GM10248 (cell line): ENCODE measurements around the gene NUDT3.

Experiments used
- CTCF ChIA-PET: fragments of 300-600 bp; sonication (Branson Sonifier 250); formaldehyde crosslinking; extraction: SDS; loops from one replicate; lab custom pipeline; 2021; ENCODE audit warnings: antibody characterized with exemption; lab: Yijun Ruan, JAX
- POLR2A ChIA-PET: fragments of 350-650 bp; sonication (Branson Sonifier 250); formaldehyde crosslinking; extraction: SDS; loops from one replicate; lab custom pipeline; 2020; ENCODE audit warnings: antibody characterized with exemption; lab: Yijun Ruan, JAX
- DNase-seq: peaks from one replicate; pipeline ENCODE4 v3.0.0; 2012; ENCODE audit errors: extremely low spot score
- TF ChIP-seq, protein P1 (sequence below): IDR thresholded peaks from 2 replicates; pipeline ENCODE4 v1.5.1; 2012; ENCODE audit warnings: mild to moderate bottlenecking, low read depth; ENCODE audit errors: extremely low read depth, missing control alignments, control extremely low read depth

Gene NUDT3

DNA sequence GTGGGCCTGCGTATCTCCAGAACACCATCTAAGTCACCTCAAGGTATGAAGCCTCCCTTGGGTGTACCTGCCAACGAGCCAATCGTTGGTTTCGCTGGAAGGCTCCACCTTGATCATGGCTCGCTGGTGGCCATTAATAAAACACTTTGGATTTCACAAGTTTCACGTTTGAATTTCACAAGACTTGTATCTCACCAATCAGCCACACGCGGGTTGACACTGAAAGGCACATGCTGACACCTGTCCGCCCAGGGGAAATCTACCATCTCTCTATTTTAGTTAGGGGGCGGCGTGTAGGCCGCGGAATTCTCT is 156.4 kb downstream of the NUDT3 start:
- ChIA-PET CTCF (interaction anchor here (1.3 to 1.7 kb wide), 3 partner anchors 10 to 132 kb away, joined by 4 to 5 read pairs (median 4); no protein-coding TSS in a partner anchor), POLR2A (interaction anchor here (1.0 to 1.8 kb wide), 7 partner anchors 9 to 421 kb away, joined by 3 to 28 read pairs (median 5); partner anchors contain the start of gene SMIM29)
- TF ChIP-seq, protein P1, sequence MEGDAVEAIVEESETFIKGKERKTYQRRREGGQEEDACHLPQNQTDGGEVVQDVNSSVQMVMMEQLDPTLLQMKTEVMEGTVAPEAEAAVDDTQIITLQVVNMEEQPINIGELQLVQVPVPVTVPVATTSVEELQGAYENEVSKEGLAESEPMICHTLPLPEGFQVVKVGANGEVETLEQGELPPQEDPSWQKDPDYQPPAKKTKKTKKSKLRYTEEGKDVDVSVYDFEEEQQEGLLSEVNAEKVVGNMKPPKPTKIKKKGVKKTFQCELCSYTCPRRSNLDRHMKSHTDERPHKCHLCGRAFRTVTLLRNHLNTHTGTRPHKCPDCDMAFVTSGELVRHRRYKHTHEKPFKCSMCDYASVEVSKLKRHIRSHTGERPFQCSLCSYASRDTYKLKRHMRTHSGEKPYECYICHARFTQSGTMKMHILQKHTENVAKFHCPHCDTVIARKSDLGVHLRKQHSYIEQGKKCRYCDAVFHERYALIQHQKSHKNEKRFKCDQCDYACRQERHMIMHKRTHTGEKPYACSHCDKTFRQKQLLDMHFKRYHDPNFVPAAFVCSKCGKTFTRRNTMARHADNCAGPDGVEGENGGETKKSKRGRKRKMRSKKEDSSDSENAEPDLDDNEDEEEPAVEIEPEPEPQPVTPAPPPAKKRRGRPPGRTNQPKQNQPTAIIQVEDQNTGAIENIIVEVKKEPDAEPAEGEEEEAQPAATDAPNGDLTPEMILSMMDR, result no peak
- DNase-seq, result peak; percentile 41

DNA sequence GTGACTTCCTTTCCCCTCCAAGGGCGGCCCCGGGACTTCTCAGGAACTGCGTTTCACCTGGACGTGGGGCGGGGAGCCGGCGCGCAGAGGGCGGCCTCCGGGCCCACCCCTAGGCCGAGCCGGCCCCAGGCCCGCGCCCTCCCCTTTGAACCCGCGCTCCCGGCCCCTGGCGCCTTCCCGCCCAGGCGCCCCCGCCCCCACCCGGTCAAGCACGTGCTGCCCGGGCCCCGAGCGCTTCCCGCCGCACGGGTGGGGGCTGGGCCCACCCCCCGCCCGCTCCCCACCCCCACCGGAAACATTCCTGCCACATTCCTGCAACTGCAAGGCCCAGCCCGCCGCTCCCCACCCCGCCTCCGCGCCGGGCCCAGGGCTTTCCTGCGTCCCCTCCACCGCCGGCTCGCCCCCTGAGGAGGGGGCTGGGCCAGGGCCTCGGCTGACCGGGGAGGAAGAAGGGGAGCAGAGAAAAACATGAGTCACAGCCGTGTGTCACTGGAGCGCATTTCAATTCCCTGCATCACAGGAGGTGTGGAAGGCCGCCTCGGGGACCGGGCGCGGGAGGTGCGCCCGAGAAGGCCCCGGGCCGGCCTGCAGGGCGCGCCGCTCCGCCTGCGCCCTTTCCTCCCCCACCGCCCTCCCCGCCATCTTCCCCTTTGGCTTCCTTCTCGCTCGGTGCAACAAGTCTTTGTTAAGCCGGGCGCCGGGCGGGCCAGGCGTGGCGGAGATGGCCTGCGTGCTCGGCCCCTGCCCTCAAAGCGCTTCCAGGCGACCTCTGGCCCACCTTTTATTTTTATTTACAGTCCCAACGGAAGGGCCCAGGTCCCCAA is 156.9 kb downstream of the NUDT3 start:
- DNase-seq, result peak; percentile 64
- POLR2A ChIA-PET, result interaction anchor here (1.3 to 1.8 kb wide), 5 partner anchors 9 to 421 kb away, joined by 5 to 28 read pairs (median 18); partner anchors contain the start of gene SMIM29
- TF ChIP-seq, protein P1, result peak; percentile 12
- CTCF ChIA-PET, result interaction anchor here (1.3 to 1.7 kb wide), 2 partner anchors 14 to 133 kb away, joined by 4 to 5 read pairs; no protein-coding TSS in a partner anchor

DNA sequence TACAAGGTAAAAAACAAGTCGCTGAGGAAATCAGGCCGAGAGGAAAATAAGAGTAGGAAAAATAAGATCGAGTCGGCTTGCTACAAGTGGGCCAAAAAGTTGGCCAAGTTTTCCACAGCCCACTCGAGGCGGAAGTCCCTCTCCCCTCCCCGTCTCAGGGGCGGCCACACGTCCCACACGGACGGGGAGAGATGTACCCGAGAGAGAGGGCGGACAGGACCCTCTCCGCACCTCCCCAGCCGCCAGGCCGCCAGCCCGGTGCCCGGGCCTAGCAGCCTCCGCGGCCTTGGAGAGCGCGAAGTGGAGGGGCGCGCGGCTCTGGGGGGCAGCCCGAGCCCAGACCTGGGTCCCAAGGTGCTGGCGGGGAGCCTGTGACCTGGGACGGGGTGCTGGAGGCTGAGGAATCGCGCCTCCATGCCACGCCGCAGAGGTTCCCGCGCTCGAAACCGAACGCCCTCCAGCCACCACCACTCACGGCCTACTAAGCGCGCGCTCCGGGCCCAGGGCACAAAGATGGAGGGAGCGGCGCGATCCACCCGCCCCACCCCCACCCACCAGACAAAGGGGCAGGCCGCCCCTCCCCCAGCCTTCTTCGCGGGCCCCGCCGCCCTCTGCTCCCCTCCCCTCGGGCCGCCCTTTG is 157.7 kb downstream of the NUDT3 start:
- no peak for DNase-seq
- TF ChIP-seq, protein P1, result no peak
- ChIA-PET POLR2A (no interaction called here), CTCF (no interaction called here)

DNA sequence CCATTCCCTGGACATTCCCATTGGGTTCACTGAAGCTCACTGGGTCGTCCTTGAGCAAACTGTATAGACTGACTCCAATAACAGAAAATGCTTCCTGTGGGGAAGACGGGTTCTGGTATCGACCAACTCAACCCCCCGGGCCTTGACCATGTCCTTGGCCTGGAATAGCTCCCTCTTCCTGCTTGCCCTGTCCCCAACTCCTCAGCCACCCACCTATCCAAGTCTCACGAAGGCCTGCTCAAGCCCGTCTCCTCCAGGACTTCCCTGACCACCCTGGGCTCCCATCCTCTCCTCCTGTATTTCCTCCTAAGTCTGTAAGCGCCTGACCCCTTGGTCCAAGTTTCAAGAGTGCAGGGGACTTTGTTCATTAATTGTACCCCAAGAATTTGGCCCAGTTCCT is 158.6 kb downstream of the NUDT3 start:
- CTCF ChIA-PET, result interaction anchor here (0.6 to 2.2 kb wide), 2 partner anchors 14 to 34 kb away, joined by 3 to 12 read pairs; partner anchors contain the start of gene SMIM29
- TF ChIP-seq, protein P1, result no peak
- POLR2A ChIA-PET, result interaction anchor here (1.2 to 1.4 kb wide), 2 partner anchors 10 to 38 kb away, joined by 3 to 4 read pairs; no protein-coding TSS in a partner anchor
- no peak for DNase-seq

DNA sequence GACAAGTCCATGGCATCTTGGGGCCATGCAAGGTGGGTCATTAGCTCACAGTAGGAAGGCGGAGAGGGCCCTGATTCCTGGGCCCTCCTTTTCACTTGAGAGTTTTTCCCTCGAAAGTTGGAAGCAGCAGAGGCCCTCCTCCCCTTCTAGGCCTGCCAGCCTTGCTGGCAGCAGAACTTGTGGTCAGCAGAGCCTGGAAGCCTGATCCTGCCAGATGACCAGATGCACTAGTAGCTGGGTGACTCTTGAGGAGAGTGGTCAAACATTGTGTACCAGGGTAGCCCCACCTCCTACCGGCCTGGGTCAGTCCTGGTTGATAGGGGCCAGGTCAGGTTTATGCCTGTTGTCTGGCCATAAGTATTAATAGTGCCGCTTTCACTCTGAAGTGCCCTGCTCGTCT is 159.6 kb downstream of the NUDT3 start:
- CTCF ChIA-PET, result interaction anchor here (1.4 to 2.2 kb wide), 2 partner anchors 15 to 37 kb away, joined by 6 to 12 read pairs; partner anchors contain the start of gene SMIM29
- POLR2A ChIA-PET, result interaction anchor here (1.2 to 1.4 kb wide), 2 partner anchors 9 to 37 kb away, joined by 3 to 4 read pairs; no protein-coding TSS in a partner anchor
- TF ChIP-seq, protein P1, result no peak

More for the DNA sequence above, 159.6 kb downstream of the NUDT3 start:
- no peak for DNase-seq
